Suprapubic skin (tissue), 4 donors: Measurements from ENCODE around the gene COL15A1.

Experiments used
- CTCF ChIP-seq, 2 donors: fragments of 200-600 bp in 1 of 2; fragments of 450-650 bp in 1 of 2; sonication (generic) in 1 of 2; IDR thresholded peaks; one replicate each; pipeline ENCODE4 v1.5.1; 2016 to 2019; ENCODE audit warnings: antibody characterized with exemption in 2 of 2, mild to moderate bottlenecking in 1 of 2, moderate library complexity in 1 of 2
- EP300 ChIP-seq: sonication (generic); formaldehyde crosslinking; IDR thresholded peaks from one replicate; pipeline ENCODE4 v1.6.1; 2017; ENCODE audit warnings: antibody characterized with exemption
- POLR2A ChIP-seq, 2 donors: fragments of 450-650 bp; IDR thresholded peaks; one replicate each; pipeline ENCODE4 v1.6.1; 2017; ENCODE audit warnings: antibody characterized with exemption in 2 of 2, mild to moderate bottlenecking in 2 of 2, moderate library complexity in 2 of 2
- POLR2AphosphoS5 ChIP-seq, 3 donors: sonication (generic); formaldehyde crosslinking; IDR thresholded peaks; one replicate each; pipeline ENCODE4 v1.6.1; 2017; ENCODE audit warnings: antibody characterized with exemption in 3 of 3

- TF ChIP-seq POLR2AphosphoS5 (IDR thresholded peaks at IDR 0.05) (no peak), POLR2A (IDR thresholded peaks at IDR 0.05) (no peak), CTCF (IDR thresholded peaks at IDR 0.05) (no peak), EP300 (no peak)
Observed at GRCh38 chr9:98977246-98977714, 33.6 kb downstream of the COL15A1 start.
